HS-27A (cell line): ENCODE measurements around the gene C2.

ENCODE experiments used
- DNase-seq: peaks from one replicate; pipeline ENCODE4 v3.0.0-alpha.2; 2012; ENCODE audit warnings: low read depth, missing footprints

Gene C2

GRCh38 chr6:31927242-31927862 is at the start of gene C2:
Gene C2, plus strand, starts transcription at chr6:31927717. Its CDS starts 36 bp downstream, at chr6:31927753.
- DNase-seq = no peak

GRCh38 chr6:31878222-31878621 is 49.3 kb upstream of the C2 start:
- no peak for DNase-seq

- no peak for DNase-seq
These were observed 48.8 kb upstream of the C2 start, which contains the start of gene SLC44A4 for GRCh38 chr6:31878726-31879125. Gene SLC44A4, minus strand, starts transcription at chr6:31878997. Its CDS starts 17 bp downstream, at chr6:31878980.

DNA sequence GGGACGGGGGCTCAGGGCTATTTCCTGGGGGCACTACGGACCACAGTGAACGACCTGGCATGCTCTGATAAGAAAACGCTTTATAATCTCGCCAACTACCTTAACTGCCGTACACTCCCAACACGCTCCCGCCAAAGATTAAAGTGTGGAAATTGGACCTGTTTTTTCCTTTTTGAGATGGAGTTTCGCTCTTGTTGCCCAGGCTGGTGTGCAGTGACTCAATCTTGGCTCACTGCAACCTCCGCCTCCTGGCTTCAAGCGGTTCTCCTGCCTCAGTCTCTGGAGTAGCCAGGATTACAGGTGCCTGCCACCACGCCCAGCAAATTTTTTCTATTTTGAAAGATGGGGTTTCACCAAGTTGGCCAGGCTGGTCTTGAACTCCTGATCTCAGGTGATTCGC is 48.4 kb upstream of the C2 start:
- DNase-seq = no peak

GRCh38 chr6:31879901-31880300 is 47.6 kb upstream of the C2 start:
- no peak for DNase-seq

DNA sequence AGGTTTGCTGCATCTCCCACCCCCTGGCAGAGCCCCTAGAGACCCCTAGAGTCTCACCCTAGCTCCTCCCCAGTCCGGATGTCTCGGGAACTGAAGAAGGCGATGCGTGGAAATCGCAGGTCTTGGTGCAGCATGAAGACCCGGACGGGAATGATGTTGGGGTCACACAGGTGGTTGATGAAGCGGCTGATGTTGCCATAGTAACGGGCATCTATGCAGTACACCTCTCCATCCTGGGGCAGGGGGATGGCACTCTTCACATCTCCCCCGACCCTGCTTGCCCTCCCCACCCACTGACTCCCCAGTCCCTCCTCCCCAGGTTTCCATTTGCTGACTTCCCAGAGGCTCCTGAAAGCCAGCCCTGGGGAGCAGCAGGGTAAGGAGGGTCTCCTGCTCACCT is 46.9 kb upstream of the C2 start:
- DNase-seq = no peak

- DNase-seq = no peak
These were observed 46.2 kb upstream of the C2 start for GRCh38 chr6:31881136-31881859.

DNA sequence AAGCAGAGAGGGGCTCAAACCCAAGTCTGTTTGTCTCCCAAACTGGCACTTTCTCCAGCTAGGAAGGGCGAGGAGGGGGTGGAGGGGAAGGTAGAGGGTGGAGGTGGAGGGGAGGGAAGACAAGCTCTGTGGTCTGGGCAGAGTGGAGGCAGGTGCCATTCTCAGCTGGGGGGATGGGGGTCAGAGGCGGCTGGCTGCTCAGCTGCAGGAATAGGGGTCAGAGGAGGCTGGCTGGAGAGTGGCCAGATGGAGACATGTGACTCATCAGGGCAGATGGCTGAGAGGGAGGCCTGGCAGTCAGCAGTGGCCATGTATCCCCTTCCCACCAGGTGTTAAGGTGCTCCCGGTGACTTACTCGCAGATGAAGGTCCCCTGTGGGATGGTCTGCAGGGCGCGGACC is 45.2 kb upstream of the C2 start:
- no peak for DNase-seq

DNA sequence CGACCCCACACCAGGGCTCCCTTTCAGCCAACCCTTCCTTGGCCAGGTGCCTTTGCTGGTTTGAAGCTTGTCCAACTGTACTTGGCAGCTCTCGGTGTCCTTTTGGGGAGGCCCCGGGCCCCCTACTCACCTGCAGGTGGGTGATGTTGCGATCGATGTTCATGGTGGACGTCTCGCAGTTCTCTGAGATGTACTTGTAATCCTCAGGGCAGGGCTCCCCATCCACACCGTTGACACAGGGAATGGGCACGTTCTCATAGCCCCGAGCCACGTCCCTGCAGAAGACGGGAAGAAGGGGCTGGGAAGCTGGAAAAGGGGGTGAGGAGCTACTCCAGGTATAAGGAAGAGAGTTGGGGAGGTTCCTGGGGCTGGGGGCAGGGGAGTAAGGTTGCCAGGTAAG is 43.8 kb upstream of the C2 start:
- no peak for DNase-seq

GRCh38 chr6:31884528-31885035 is 42.9 kb upstream of the C2 start:
- no peak for DNase-seq

- DNase-seq = no peak
These were observed 41.0 kb upstream of the C2 start for GRCh38 chr6:31886541-31886991.

- no peak for DNase-seq
These were observed 40.1 kb upstream of the C2 start for GRCh38 chr6:31887173-31888007.

GRCh38 chr6:31888276-31889258 is 39.0 kb upstream of the C2 start:
- no peak for DNase-seq

DNA sequence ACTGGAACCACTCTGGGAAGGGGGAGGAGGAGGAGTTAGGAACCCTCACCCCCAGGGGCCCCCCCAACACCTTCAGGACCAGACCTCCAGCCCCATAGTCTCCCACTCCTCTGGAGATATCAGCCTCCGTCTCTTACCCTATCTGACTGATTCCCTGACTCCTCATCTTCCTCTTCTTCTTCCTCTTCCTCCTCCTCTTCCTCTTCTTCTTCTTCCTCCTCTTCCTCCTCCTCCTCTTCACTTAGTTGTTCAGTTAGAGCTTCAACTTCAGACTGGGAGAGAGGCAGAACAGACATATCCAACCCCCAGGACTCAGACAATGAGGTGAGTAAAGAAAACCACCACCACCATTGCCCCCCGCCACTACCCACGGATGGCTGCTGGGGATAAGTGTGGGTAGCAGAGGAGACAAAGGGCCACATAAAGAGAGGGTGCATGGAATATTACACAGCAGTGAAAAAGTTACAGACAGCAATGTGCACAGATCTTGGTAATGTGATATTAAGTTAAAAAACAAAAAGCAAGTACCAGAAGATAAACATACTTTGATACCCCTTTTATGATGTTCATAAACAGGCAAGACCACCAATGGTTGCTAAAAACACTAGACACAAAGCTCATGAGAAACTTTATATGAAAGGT is 38.1 kb upstream of the C2 start:
- DNase-seq = no peak

- DNase-seq = no peak
These were observed 34.7 kb upstream of the C2 start for GRCh38 chr6:31892821-31893220.

- no peak for DNase-seq
These were observed 31.0 kb upstream of the C2 start for GRCh38 chr6:31896493-31896855.

DNA sequence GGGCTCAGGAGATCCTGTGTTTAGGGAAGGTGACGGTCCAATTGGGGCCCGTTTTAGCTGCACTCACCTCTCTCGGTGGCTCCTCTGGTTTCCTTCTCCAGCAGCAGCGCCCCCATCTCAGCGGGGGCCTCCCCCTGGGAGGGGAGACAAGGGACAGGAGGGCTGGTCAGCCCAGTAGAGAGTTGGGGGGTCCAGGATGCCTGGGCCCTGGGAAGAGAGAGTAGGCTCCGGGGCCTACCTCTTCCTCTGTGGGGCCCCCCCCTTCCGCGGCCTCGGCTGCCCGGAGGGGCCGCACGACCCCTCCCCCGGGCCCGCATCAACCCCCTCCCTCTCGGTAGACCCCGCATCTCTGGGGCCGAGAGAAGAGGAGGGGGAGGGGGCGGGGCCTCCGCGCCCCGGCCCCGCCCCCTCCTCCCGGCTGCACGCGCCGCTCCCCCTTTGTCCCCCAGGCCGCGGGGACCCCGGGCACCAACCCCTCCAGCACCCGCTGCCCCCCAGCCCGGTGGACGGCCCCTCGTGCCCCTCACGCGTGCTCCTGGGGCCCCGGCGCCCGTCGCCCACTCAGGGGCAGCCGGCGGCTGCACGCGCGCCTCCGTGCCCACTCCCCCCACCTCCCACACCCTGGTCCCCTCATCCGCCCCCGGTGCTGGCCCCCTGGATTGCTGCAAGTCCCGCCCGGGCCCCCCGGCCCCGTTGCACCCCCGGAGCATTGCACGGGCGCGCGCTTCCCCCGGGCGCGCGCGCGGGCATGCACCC is 30.5 kb upstream of the C2 start:
- no peak for DNase-seq

DNA sequence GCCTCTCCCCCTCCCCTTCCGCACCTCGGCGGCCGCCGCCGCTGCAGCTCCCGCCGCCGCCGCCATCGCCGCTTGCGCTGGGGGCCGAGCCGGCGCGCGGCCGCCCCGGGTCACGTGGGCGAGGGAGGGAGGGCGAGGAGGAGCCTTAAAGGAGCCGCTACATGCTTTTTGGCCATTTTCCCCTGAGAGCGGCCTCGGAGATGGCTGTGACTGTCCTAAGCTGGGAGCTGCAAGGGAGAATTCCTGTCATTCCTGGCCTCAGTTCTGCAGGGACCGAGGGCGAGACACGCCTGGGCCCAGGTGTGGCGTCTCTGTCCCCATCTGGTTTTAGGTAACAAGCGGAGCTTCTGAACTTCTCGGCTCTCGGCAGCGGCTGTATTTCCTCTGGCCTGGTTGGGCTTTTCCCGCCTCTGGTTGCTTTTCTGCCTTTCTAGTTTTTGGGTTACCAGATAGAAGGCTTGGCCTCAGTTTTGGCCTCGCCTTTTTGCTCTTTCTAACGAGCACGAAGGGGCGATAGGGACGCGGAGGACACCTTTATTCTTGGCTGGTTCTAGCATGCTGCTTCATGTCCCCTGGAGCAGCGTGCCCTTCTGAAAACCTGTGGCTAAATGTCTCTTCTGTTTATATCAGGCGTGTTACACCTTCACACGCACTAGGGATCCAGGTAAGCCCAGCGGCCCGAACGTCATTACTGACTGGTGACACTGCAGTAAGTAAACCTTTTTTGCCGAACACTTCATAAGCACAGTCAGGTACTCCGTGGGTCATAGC is 29.7 kb upstream of the C2 start, which contains the start of gene EHMT2:
Gene EHMT2 (minus strand): TSS at position 87 of the 771 bp plus-strand sequence. CDS start 21 bp downstream, at position 66.
- peak; percentile 66 for DNase-seq

DNA sequence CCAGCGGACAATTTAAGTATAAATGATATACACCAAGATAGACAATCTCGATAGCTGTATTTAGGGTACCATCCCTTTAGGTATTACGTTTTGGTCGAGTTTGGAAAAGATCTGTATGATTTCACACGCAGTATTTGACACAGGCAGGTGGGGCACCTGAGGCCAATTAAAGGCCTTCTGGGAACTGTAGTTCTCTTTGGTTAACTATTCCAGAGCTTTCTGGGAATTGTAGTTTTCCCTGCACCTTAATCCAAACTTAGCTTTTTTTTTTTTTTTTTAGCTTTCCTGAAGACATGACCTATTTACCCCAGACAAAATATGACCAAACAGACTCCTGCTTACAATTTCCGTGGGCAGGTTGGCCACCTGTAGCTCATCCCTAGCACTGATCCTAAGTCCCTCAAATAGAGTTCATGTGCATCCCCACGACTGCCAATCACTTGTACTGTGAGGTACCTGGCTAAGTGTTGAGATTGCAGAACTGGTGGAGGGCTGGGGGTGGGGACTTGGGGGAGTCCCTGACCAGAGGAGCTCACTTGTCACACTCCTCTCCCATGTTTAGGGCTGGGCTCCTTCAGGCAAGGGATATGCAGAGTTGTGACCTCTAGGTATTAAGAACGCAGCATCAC is 29.0 kb upstream of the C2 start:
- DNase-seq = peak; percentile 33
